Endodermal cell (in vitro differentiated cells): ENCODE data around the gene EVA1C. TPM values are rescaled to one million over a fixed set of nuclear protein-coding genes. Genes with fewer than 3 reads are reported as not detected.

ENCODE experiments used
- DNase-seq: peaks from one replicate; pipeline ENCODE4 v3.0.0-alpha.2; 2017
- H3K27ac ChIP-seq: 2 replicates; pipeline ENCODE4 v1.5.1; 2013; ENCODE audit warnings: mild to moderate bottlenecking, low read depth, low read length, moderate library complexity
- H3K27me3 ChIP-seq: 2 replicates; pipeline ENCODE4 v1.6.1; 2013; ENCODE audit warnings: mild to moderate bottlenecking, low read length, moderate library complexity; ENCODE audit not compliant: insufficient read depth, control insufficient read depth, poor library complexity, severe bottlenecking
- H3K36me3 ChIP-seq: 2 replicates; pipeline ENCODE4 v1.7.0; 2013; ENCODE audit warnings: mild to moderate bottlenecking, low read length, moderate library complexity; ENCODE audit not compliant: control insufficient read depth, insufficient read depth
- H3K4me1 ChIP-seq: one replicate; pipeline ENCODE4 v1.7.0; 2013; ENCODE audit warnings: low read length; ENCODE audit not compliant: control insufficient read depth, insufficient read depth
- H3K4me3 ChIP-seq: 2 replicates; pipeline ENCODE4 v1.5.1; 2013; ENCODE audit warnings: mild to moderate bottlenecking, low read length, moderate library complexity
- H3K9ac ChIP-seq: 2 replicates; pipeline ENCODE4 v1.6.1; 2013; ENCODE audit warnings: mild to moderate bottlenecking, low read length, moderate library complexity; ENCODE audit not compliant: poor library complexity, severe bottlenecking; ENCODE audit errors: extremely low read depth
- H3K9me3 ChIP-seq: 2 replicates; pipeline ENCODE4 v1.6.1; 2013; ENCODE audit warnings: mild to moderate bottlenecking, low read length, moderate library complexity; ENCODE audit not compliant: control insufficient read depth
- H3K27ac Mint-ChIP-seq: 2 replicates; pipeline ENCODE4 v1.8.0; 2020; ENCODE audit warnings: mixed read lengths
- H3K27me3 Mint-ChIP-seq: 2 replicates; pipeline ENCODE4 v1.8.0; 2021; ENCODE audit warnings: mild to moderate bottlenecking, mixed read lengths; ENCODE audit not compliant: insufficient read depth
- H3K36me3 Mint-ChIP-seq: 2 replicates; pipeline ENCODE4 v1.8.0; 2020; ENCODE audit warnings: low read depth, mixed read lengths
- H3K4me1 Mint-ChIP-seq: 2 replicates; pipeline ENCODE4 v1.8.0; 2020; ENCODE audit warnings: mixed read lengths
- H3K4me3 Mint-ChIP-seq: 2 replicates; pipeline ENCODE4 v1.8.0; 2020; ENCODE audit warnings: mild to moderate bottlenecking, moderate library complexity, mixed read lengths
- H3K9me3 Mint-ChIP-seq: 2 replicates; pipeline ENCODE4 v1.8.0; 2020; ENCODE audit warnings: mild to moderate bottlenecking, mixed read lengths
- CTCF ChIP-seq: fragments of 200-600 bp; sonication (generic); conservative IDR thresholded peaks from 2 replicates; pipeline ENCODE4 v1.5.0; 2021; ENCODE audit warnings: antibody characterized with exemption, mild to moderate bottlenecking
- WGBS, 2 experiments: methylation state at CpG; one replicate each; pipeline versions ENCODE4 v1.1.5 to v1.1.7; 2013; ENCODE audit warnings: missing lambda C conversion rate in 2 of 2, mixed read lengths in 1 of 2; ENCODE audit not compliant: insufficient coverage in 1 of 2, insufficient read length in 1 of 2; 5-methylcytosine and 5-hydroxymethylcytosine counted together
- total RNA-seq, 2 donors: library from RNA; stranded (reverse); fragmentation: NEBNext Ultra II Directional in 1 of 2; extraction: Animal tissue kit (Norgen Biotek cat#: 25700) in 1 of 2; gene quantifications; 2 replicates in 1 of 2; 3 replicates in 1 of 2; pipeline ENCODE4 v1.2.1, GENCODE V29; 2021

EVA1C gene
- total RNA-seq, 2 donors from 2014 or later: 0.68 TPM; not detected in 1

GRCh38 chr21:32393677-32394001, 18.9 kb upstream of the EVA1C start:
- no peaks in the 10 kb centered on the region for H3K4me1 ChIP-seq
- H3K27ac ChIP-seq: no peak overlapping the region
- Mint-ChIP-seq H3K27ac (no peak overlapping the region), H3K4me3 (peak overlapping the region; percentile 74), H3K9me3 (peaks cover 22% of the 10 kb centered on the region), H3K36me3 (peaks cover 9% of the 10 kb centered on the region), H3K27me3 (peaks cover 51% of the 10 kb centered on the region), H3K4me1 (peaks cover 11% of the 10 kb centered on the region)
- peak overlapping the region; percentile 89 for H3K4me3 ChIP-seq
- WGBS, 2 experiments: 83 to 90% methylated on average over 7 to 9 of the region's 9 CpGs
- no peaks in the 10 kb centered on the region for H3K36me3 ChIP-seq
- no peak overlapping the region for H3K9ac ChIP-seq
- H3K9me3 ChIP-seq: peaks cover 7% of the 10 kb centered on the region
- no peak for TF ChIP-seq CTCF
- DNase-seq: no peak
- H3K27me3 ChIP-seq: peaks cover 35% of the 10 kb centered on the region

- no peaks in the 10 kb centered on the region for H3K4me1 ChIP-seq
- no peaks in the 10 kb centered on the region for H3K36me3 Mint-ChIP-seq
- H3K27ac Mint-ChIP-seq: no peak overlapping the region
- no peak overlapping the region for H3K27ac ChIP-seq
- peak; percentile 91 for TF ChIP-seq CTCF
- no peak overlapping the region for H3K4me3 Mint-ChIP-seq
- H3K9me3 ChIP-seq: no peaks in the 10 kb centered on the region
- H3K27me3 ChIP-seq: peaks cover 23% of the 10 kb centered on the region
- DNase-seq: peak; percentile 84
- H3K4me3 ChIP-seq: no peak overlapping the region
- H3K4me1 Mint-ChIP-seq: no peaks in the 10 kb centered on the region
- H3K9ac ChIP-seq: no peak overlapping the region
- WGBS, 2 experiments: 20 to 38% methylated on average over 2 to 5 of the region's 5 CpGs
- H3K36me3 ChIP-seq: no peaks in the 10 kb centered on the region
- H3K27me3 Mint-ChIP-seq: peaks cover 30% of the 10 kb centered on the region
- H3K9me3 Mint-ChIP-seq: no peaks in the 10 kb centered on the region
Measured at GRCh38 chr21:32403201-32403777, 9.2 kb upstream of the EVA1C start.

GRCh38 chr21:32406405-32406804, 6.1 kb upstream of the EVA1C start:
- Histone ChIP-seq H3K36me3 (no peaks in the 10 kb centered on the region), H3K27ac (no peak overlapping the region), H3K9ac (no peak overlapping the region), H3K4me3 (no peak overlapping the region), H3K4me1 (no peaks in the 10 kb centered on the region), H3K9me3 (no peaks in the 10 kb centered on the region), H3K27me3 (peaks cover 28% of the 10 kb centered on the region)
- Mint-ChIP-seq H3K27me3 (peaks cover 39% of the 10 kb centered on the region), H3K36me3 (no peaks in the 10 kb centered on the region), H3K4me1 (no peaks in the 10 kb centered on the region), H3K4me3 (no peak overlapping the region), H3K27ac (no peak overlapping the region), H3K9me3 (no peaks in the 10 kb centered on the region)
- no peak for TF ChIP-seq CTCF
- no peak for DNase-seq
- WGBS, 2 experiments: 85 to 89% methylated on average over 5 to 6 of the region's 6 CpGs
